Psoas muscle (tissue), 8 donors: ENCODE results near the gene SIRT4. TPM values are rescaled to one million over a fixed set of nuclear protein-coding genes. Genes with fewer than 3 reads are reported as not detected.
A peak's percentile ranks its signal among the peaks of the same experiment; 100 is the strongest.

ENCODE experiments used
- ATAC-seq, 4 donors: fragments of 200-7000 bp; cut with Tn5 transposase; one replicate each; pipeline ENCODE4 v1.9.1; 2020; ENCODE audit warnings: moderate library complexity in 3 of 4, mild to moderate bottlenecking in 2 of 4
- DNase-seq, 2 donors: peaks; one replicate each; pipeline ENCODE4 v3.0.0-alpha.2; 2020
- H3K27ac ChIP-seq: fragments of 200-600 bp; one replicate; pipeline ENCODE4 v1.8.0; 2022
- H3K27me3 ChIP-seq, 3 donors: fragments of 200-600 bp in 1 of 3; one replicate each; pipeline versions ENCODE4 v1.6.1 to v1.8.0; 2013 to 2022; ENCODE audit warnings: low read length in 2 of 3, mild to moderate bottlenecking in 2 of 3, moderate library complexity in 1 of 3; ENCODE audit not compliant: insufficient read depth in 3 of 3
- H3K36me3 ChIP-seq, 2 donors: fragments of 200-600 bp in 1 of 2; one replicate each; pipeline versions ENCODE4 v1.6.1 to v1.8.0; 2013 to 2022; ENCODE audit warnings: low read depth in 1 of 2, mild to moderate bottlenecking in 1 of 2, moderate library complexity in 1 of 2; ENCODE audit not compliant: insufficient read depth in 1 of 2
- H3K4me1 ChIP-seq: fragments of 200-600 bp; one replicate; pipeline ENCODE4 v1.8.0; 2022
- H3K4me3 ChIP-seq: fragments of 200-600 bp; one replicate; pipeline ENCODE4 v1.8.0; 2022; ENCODE audit warnings: mild to moderate bottlenecking
- H3K9me3 ChIP-seq: fragments of 200-600 bp; one replicate; pipeline ENCODE4 v1.8.0; 2022
- CTCF ChIP-seq: fragments of 200-600 bp; IDR thresholded peaks from one replicate; pipeline ENCODE4 v1.8.0; 2022; ENCODE audit warnings: antibody characterized with exemption
- WGBS, 3 donors: extraction: QIAGEN DNeasy Blood & Tissue Kit; methylation state at CpG; one replicate each; pipeline versions ENCODE4 v1.1.6 to v1.1.7; 2013; 5-methylcytosine and 5-hydroxymethylcytosine counted together
- intact Hi-C, 2 donors: fragments of 100-400 bp; cut with DNase I; formaldehyde crosslinking; loops; one replicate each; pipeline versions ENCODE4 v1.11.0 to v1.14.2; 2022
- polyA plus RNA-seq, 3 donors: library from polyadenylated mRNA; stranded (reverse); fragments of 200-250 nt; gene quantifications; one replicate each; pipeline ENCODE4 v1.2.3, GENCODE V29; 2013
- total RNA-seq, 4 donors: library from RNA; stranded (reverse); fragmentation: NEBNext Ultra II Directional in 2 of 4; extraction: Animal tissue kit (Norgen Biotek cat#: 25700) in 2 of 4; gene quantifications; one replicate each; pipeline versions ENCODE4 v1.2.1 to v1.2.4, GENCODE V29; 2021 to 2023
- donor health status: healthy with polysubstance abuse.
- donor health status: DM: no; HTN: no; CAD: no; lungs with moderate emphysema.
- donor health status: Bipolar disorder and iron deficiency.
- donor health status: healthy.
- donor health status: DM: yes; HTN: yes; CAD: no.
- donor health status: DM: no; HTN: no; CAD: no.
- donor health status: DM: no; HTN: no; CAD: no.
- donor health status: DM: yes; HTN: yes; CAD: no.

Gene SIRT4
- total and polyA plus RNA-seq, 7 donors: 2.3 to 10.7 (median 5.4) TPM

- intact Hi-C loops: loop anchor here (1.0 to 2.0 kb wide), 2 partner anchors 72 to 74 kb away; no protein-coding TSS in a partner anchor
- no peaks in the 10 kb centered on the region for H3K4me1 ChIP-seq
- H3K9me3 ChIP-seq: no peaks in the 10 kb centered on the region
- H3K27me3 ChIP-seq: peaks cover 0 to 11% (median 1%) of the 10 kb centered on the region in 3 donors
- H3K27ac ChIP-seq: no peak overlapping the region
- 60 to 65% (median 64%) methylated on average over 13 of the region's 13 CpGs for WGBS, 3 donors
- no peaks in the 10 kb centered on the region for H3K36me3 ChIP-seq
- H3K4me3 ChIP-seq: no peak overlapping the region
- DNase-seq (peak; percentile 70 to 84), ATAC-seq (peak; percentile 92 to 98 (median 94))
- peak; percentile 82 for TF ChIP-seq CTCF
These were observed 54.5 kb downstream of the SIRT4 start for GRCh38 chr12:120356567-120357030.

- ATAC-seq: no peak
- Histone ChIP-seq H3K27me3 (peaks cover 0 to 16% (median 4%) of the 10 kb centered on the region in 3 donors), H3K36me3 (no peaks in the 10 kb centered on the region), H3K4me1 (no peaks in the 10 kb centered on the region), H3K9me3 (no peaks in the 10 kb centered on the region), H3K27ac (no peak overlapping the region), H3K4me3 (no peak overlapping the region)
- 76 to 84% (median 81%) methylated on average over 5 of the region's 5 CpGs for WGBS, 3 donors
- no peak for TF ChIP-seq CTCF
- intact Hi-C loops: loop anchor here in 1 of 2 donors (2.0 kb wide), 1 partner anchor 72 kb away; no protein-coding TSS in a partner anchor
- no peak for DNase-seq
These were observed 55.0 kb downstream of the SIRT4 start for GRCh38 chr12:120357104-120357503.

- ATAC-seq (no peak), DNase-seq (no peak)
- intact Hi-C loops: no loop called here
- Histone ChIP-seq H3K4me3 (no peak overlapping the region), H3K9me3 (no peaks in the 10 kb centered on the region), H3K36me3 (no peaks in the 10 kb centered on the region), H3K27ac (no peak overlapping the region), H3K27me3 (peaks cover 0 to 26% (median 7%) of the 10 kb centered on the region in 3 donors), H3K4me1 (no peaks in the 10 kb centered on the region)
- 57 to 69% (median 61%) methylated on average over 18 to 19 of the region's 19 CpGs for WGBS, 3 donors
- TF ChIP-seq CTCF: no peak
These were observed 56.4 kb downstream of the SIRT4 start for GRCh38 chr12:120358412-120359100.

DNA sequence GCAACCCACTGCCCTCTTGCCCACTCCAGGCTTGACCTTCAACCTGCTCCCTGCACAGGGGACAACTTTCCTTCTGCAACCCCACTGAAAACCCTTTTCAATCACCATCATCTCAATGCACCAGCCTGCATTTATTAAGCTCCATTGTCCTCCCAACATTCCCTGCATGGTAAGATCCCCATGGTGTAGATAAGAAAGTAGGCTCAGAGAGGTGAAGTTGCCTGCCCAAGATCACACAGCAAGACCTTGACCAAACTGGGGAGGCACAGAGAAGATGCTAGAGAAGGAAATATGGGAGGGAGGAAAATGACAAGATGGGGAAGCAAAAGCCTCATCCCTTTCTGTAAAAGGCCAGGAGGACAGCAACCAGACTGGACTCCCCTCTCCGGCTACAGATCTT, 57.0 kb downstream of the SIRT4 start:
- H3K36me3 ChIP-seq: no peaks in the 10 kb centered on the region
- ATAC-seq (no peak), DNase-seq (no peak)
- no peak overlapping the region for H3K4me3 ChIP-seq
- H3K27me3 ChIP-seq: peaks cover 0 to 26% (median 7%) of the 10 kb centered on the region in 3 donors
- H3K27ac ChIP-seq: no peak overlapping the region
- TF ChIP-seq CTCF: no peak
- H3K9me3 ChIP-seq: no peaks in the 10 kb centered on the region
- no peaks in the 10 kb centered on the region for H3K4me1 ChIP-seq
- intact Hi-C loops: no loop called here
- WGBS, 3 donors: 88 to 94% (median 88%) methylated on average over 1 of the region's 1 CpG
